Esophagus squamous epithelium (tissue), 5 donors: ENCODE results near the gene CCDC87. TPM values are rescaled to one million over a fixed set of nuclear protein-coding genes. Genes with fewer than 3 reads are reported as not detected.

Experiments
- DNase-seq: peaks from one replicate; lab custom pipeline; 2025; lab: John Stamatoyannopoulos, UW
- H3K27ac ChIP-seq, 4 donors: fragments of 200-600 bp; sonication (generic); one replicate each; pipeline ENCODE4 v1.5.1; 2016 to 2019; ENCODE audit warnings: mild to moderate bottlenecking in 1 of 4
- H3K27me3 ChIP-seq, 4 donors: fragments of 200-600 bp; sonication (generic); 1 replicate in 3 of 4; 2 replicates in 1 of 4; pipeline versions ENCODE4 v1.5.1 to v1.6.0; 2017 to 2021; ENCODE audit warnings: antibody characterized with exemption in 1 of 4
- H3K36me3 ChIP-seq, 3 donors: fragments of 200-600 bp; sonication (generic); one replicate each; pipeline ENCODE4 v1.5.1; 2016 to 2019
- H3K4me1 ChIP-seq, 3 donors: fragments of 200-600 bp; sonication (generic); one replicate each; pipeline ENCODE4 v1.5.1; 2017 to 2019
- H3K4me3 ChIP-seq, 4 donors: fragments of 200-600 bp; sonication (generic); 1 replicate in 3 of 4; 2 replicates in 1 of 4; pipeline ENCODE4 v1.5.1; 2016 to 2019; ENCODE audit warnings: mild to moderate bottlenecking in 2 of 4, moderate library complexity in 1 of 4
- H3K9me3 ChIP-seq, 3 donors: fragments of 200-600 bp; sonication (generic); one replicate each; pipeline ENCODE4 v1.5.1; 2016 to 2019
- POLR2A ChIP-seq, 4 donors: fragments of 450-650 bp; IDR thresholded peaks; one replicate each; pipeline ENCODE4 v1.6.1; 2017; ENCODE audit warnings: antibody characterized with exemption in 4 of 4, mild to moderate bottlenecking in 4 of 4, moderate library complexity in 3 of 4
- WGBS, 2 donors: methylation state at CpG; one replicate each; pipeline ENCODE4 v1.1.5; 2018; 5-methylcytosine and 5-hydroxymethylcytosine counted together
- intact Hi-C: fragments of 100-400 bp; cut with DNase I; formaldehyde crosslinking; loops from one replicate; pipeline ENCODE4 v1.15.0; 2022
- total RNA-seq, 4 donors: library from RNA; depleted of rRNA; stranded (reverse); fragments of >200 nt; gene quantifications; one replicate each; pipeline ENCODE4 v1.1.0, GENCODE V29; 2016
- TF ChIP-seq, protein P1 (sequence below), 6 experiments: fragments of 450-650 bp in 4 of 6; fragments of 200-600 bp in 2 of 6; sonication (generic) in 2 of 6; IDR thresholded peaks; one replicate each; pipeline ENCODE4 v1.5.1; 2016 to 2019; ENCODE audit warnings: antibody characterized with exemption in 6 of 6, mild to moderate bottlenecking in 4 of 6, moderate library complexity in 4 of 6
- donor health status: DM: yes; HTN: yes; CAD: no.

CCDC87 gene
- total RNA-seq, 4 donors from 2014 or later, result 0.09 to 0.40 (median 0.21) TPM

- Histone ChIP-seq H3K9me3 (no peaks in the 10 kb centered on the region), H3K4me3 (no peak overlapping the region), H3K27me3 (no peaks in the 10 kb centered on the region), H3K36me3 (peaks cover 18 to 81% (median 23%) of the 10 kb centered on the region in 3 donors), H3K4me1 (peaks cover 3 to 20% (median 8%) of the 10 kb centered on the region in 3 donors), H3K27ac (no peak overlapping the region)
- TF ChIP-seq, protein P1, sequence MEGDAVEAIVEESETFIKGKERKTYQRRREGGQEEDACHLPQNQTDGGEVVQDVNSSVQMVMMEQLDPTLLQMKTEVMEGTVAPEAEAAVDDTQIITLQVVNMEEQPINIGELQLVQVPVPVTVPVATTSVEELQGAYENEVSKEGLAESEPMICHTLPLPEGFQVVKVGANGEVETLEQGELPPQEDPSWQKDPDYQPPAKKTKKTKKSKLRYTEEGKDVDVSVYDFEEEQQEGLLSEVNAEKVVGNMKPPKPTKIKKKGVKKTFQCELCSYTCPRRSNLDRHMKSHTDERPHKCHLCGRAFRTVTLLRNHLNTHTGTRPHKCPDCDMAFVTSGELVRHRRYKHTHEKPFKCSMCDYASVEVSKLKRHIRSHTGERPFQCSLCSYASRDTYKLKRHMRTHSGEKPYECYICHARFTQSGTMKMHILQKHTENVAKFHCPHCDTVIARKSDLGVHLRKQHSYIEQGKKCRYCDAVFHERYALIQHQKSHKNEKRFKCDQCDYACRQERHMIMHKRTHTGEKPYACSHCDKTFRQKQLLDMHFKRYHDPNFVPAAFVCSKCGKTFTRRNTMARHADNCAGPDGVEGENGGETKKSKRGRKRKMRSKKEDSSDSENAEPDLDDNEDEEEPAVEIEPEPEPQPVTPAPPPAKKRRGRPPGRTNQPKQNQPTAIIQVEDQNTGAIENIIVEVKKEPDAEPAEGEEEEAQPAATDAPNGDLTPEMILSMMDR (IDR thresholded peaks at IDR 0.05), result no peak
- TF ChIP-seq POLR2A (IDR thresholded peaks at IDR 0.05), result no peak
- WGBS, 2 donors, result 79 to 91% methylated on average over 4 to 6 of the region's 6 CpGs
- intact Hi-C loops, result no loop called here
- DNase-seq, result no peak
Observed at GRCh38 chr11:66631883-66632282, 39.0 kb upstream of the CCDC87 start.

DNA sequence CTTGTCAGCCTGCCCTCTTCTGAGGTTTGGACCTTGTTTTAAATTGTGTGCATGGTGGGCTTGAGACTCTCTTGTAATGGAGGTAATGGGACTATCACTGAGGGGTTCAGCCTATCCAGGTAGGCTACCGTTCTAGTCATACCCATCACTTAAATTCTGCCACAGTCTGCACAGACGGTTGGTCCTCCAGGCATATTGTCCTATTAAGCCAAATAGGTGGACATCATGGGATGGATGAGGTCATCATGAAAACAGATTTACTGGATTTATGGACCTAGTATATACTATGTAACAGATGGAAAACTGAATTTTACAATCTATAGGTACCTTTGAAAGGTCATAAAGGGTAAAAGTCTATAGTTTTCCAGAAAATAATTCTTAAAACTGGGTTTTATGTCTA, 36.5 kb upstream of the CCDC87 start:
- 72 to 92% methylated on average over 2 of the region's 2 CpGs for WGBS, 2 donors
- peaks cover 38 to 96% (median 49%) of the 10 kb centered on the region in 3 donors for H3K36me3 ChIP-seq
- intact Hi-C loops, result no loop called here

GRCh38 chr11:66628061-66628603, 35.3 kb upstream of the CCDC87 start:
- no peak for DNase-seq
- H3K4me3 ChIP-seq, result no peak overlapping the region
- H3K4me1 ChIP-seq, result peaks cover 9 to 44% (median 12%) of the 10 kb centered on the region in 3 donors
- intact Hi-C loops, result no loop called here
- WGBS, 2 donors, result 92 to 96% methylated on average over 7 of the region's 7 CpGs
- H3K36me3 ChIP-seq, result peaks cover 39 to 98% (median 56%) of the 10 kb centered on the region in 3 donors
- H3K9me3 ChIP-seq, result no peaks in the 10 kb centered on the region
- TF ChIP-seq POLR2A (IDR thresholded peaks at IDR 0.05), result no peak
- TF ChIP-seq, protein P1 (IDR thresholded peaks at IDR 0.05), result no peak
- H3K27ac ChIP-seq, result no peak overlapping the region
- H3K27me3 ChIP-seq, result no peaks in the 10 kb centered on the region

More for the DNA sequence above, 36.5 kb upstream of the CCDC87 start:
- Histone ChIP-seq H3K4me3 (no peak overlapping the region), H3K9me3 (no peaks in the 10 kb centered on the region), H3K27me3 (no peaks in the 10 kb centered on the region), H3K4me1 (peaks cover 0 to 31% (median 0%) of the 10 kb centered on the region in 3 donors), H3K27ac (no peak overlapping the region)
- no peak for DNase-seq
- TF ChIP-seq, protein P1 (IDR thresholded peaks at IDR 0.05), result no peak
- no peak for TF ChIP-seq POLR2A (IDR thresholded peaks at IDR 0.05)

DNA sequence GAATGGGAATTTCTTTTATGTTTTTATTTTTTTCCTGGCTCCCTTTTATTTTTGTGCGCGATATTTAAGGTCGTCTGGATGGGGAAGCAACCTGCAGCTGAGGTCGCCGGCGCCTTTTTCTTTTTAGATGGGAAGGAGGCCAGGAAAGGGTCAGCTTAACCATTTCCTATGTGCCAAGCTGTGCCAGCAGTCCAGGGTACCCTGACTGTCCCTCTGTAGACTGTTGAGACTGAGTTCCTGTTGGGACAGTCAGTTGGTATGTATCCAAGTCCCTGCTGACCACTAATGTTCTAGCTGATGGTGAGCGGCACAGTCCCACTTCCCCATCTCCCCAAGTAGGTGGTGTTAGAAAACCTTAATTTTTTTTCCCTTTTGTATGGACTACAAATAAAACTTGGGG, 34.1 kb upstream of the CCDC87 start:
- no peak for DNase-seq
- peaks cover 39 to 100% (median 56%) of the 10 kb centered on the region in 3 donors for H3K36me3 ChIP-seq
- no peak overlapping the region for H3K27ac ChIP-seq
- peaks cover 15 to 56% (median 24%) of the 10 kb centered on the region in 3 donors for H3K4me1 ChIP-seq
- TF ChIP-seq, protein P1 (IDR thresholded peaks at IDR 0.05), result no peak
- no peak for TF ChIP-seq POLR2A (IDR thresholded peaks at IDR 0.05)
- no peaks in the 10 kb centered on the region for H3K9me3 ChIP-seq
- 84 to 87% methylated on average over 5 to 7 of the region's 7 CpGs for WGBS, 2 donors
- H3K4me3 ChIP-seq, result no peak overlapping the region
- H3K27me3 ChIP-seq, result no peaks in the 10 kb centered on the region
- intact Hi-C loops, result no loop called here

DNA sequence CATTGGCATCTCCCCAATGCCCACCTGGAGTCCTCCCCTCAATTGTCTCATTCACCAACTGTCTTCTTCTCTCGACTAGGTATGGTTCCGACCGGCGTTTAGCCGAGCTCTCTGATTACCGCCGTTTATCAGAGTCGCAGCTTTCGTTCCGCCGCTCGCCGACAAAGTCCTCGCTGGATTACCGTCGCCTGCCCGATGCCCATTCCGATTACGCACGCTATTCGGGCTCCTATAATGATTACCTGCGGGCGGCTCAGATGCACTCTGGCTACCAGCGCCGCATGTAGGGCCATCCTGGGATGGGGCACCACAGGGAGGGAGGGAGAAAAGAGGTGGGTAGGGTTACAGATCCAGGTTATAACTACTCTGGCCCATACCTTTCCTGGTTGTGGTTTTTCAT, 33.5 kb upstream of the CCDC87 start:
- TF ChIP-seq, protein P1 (IDR thresholded peaks at IDR 0.05), result no peak
- no peak for TF ChIP-seq POLR2A (IDR thresholded peaks at IDR 0.05)
- no peaks in the 10 kb centered on the region for H3K27me3 ChIP-seq
- no peak overlapping the region for H3K27ac ChIP-seq
- H3K4me1 ChIP-seq, result peaks cover 15 to 61% (median 30%) of the 10 kb centered on the region in 3 donors
- WGBS, 2 donors, result 94 to 95% methylated on average over 23 to 25 of the region's 25 CpGs
- H3K9me3 ChIP-seq, result no peaks in the 10 kb centered on the region
- no peak overlapping the region for H3K4me3 ChIP-seq
- no peak for DNase-seq
- peaks cover 39 to 100% (median 59%) of the 10 kb centered on the region in 3 donors for H3K36me3 ChIP-seq
- intact Hi-C loops, result no loop called here
